Chondrocyte (in vitro differentiated cells): ENCODE results near the gene TXNDC16. TPM values are rescaled to one million over a fixed set of nuclear protein-coding genes. Genes with fewer than 3 reads are reported as not detected.

Experiments
- DNase-seq: peaks from one replicate; pipeline ENCODE4 v3.0.0; 2021; ENCODE audit warnings: mixed read lengths, low spot score
- H3K27ac Mint-ChIP-seq: one replicate; pipeline ENCODE4 v1.8.0; 2021; ENCODE audit warnings: mild to moderate bottlenecking, moderate library complexity, mixed read lengths; ENCODE audit not compliant: unreplicated experiment
- H3K27me3 Mint-ChIP-seq: 2 replicates; pipeline ENCODE4 v1.8.0; 2021; ENCODE audit warnings: low read depth, mixed read lengths
- H3K36me3 Mint-ChIP-seq: 2 replicates; pipeline ENCODE4 v1.8.0; 2021; ENCODE audit warnings: low read depth, mixed read lengths
- H3K4me1 Mint-ChIP-seq: 2 replicates; pipeline ENCODE4 v1.8.0; 2021; ENCODE audit warnings: low read depth, mild to moderate bottlenecking, mixed read lengths
- H3K4me3 Mint-ChIP-seq: one replicate; pipeline ENCODE4 v1.8.0; 2021; ENCODE audit warnings: mild to moderate bottlenecking, moderate library complexity, mixed read lengths; ENCODE audit not compliant: unreplicated experiment
- H3K9me3 Mint-ChIP-seq: 2 replicates; pipeline ENCODE4 v1.8.0; 2021; ENCODE audit warnings: low read depth, mixed read lengths
- CTCF ChIP-seq: fragments of 200-600 bp; sonication (generic); IDR thresholded peaks from 2 replicates; pipeline ENCODE4 v1.5.0; 2021; ENCODE audit warnings: antibody characterized with exemption, mild to moderate bottlenecking, moderate library complexity
- total RNA-seq: library from RNA; stranded (reverse); gene quantifications from 3 replicates; pipeline ENCODE4 v1.2.1, GENCODE V29; 2021

The TXNDC16 gene
- total RNA-seq, 1 donor from 2014 or later: 6.4 TPM

GRCh38 chr14:52395728-52396127 is 156.6 kb downstream of the TXNDC16 start:
- Mint-ChIP-seq H3K27ac (no peak overlapping the region), H3K4me3 (no peak overlapping the region), H3K9me3 (peaks cover 7% of the 10 kb centered on the region), H3K4me1 (peaks cover 24% of the 10 kb centered on the region), H3K36me3 (peaks cover 2% of the 10 kb centered on the region), H3K27me3 (no peaks in the 10 kb centered on the region)
- no peak for TF ChIP-seq CTCF
- DNase-seq: no peak

GRCh38 chr14:52391881-52392615 is 160.3 kb downstream of the TXNDC16 start:
- Mint-ChIP-seq H3K27me3 (peaks cover 2% of the 10 kb centered on the region), H3K4me3 (no peak overlapping the region), H3K27ac (no peak overlapping the region), H3K36me3 (peaks cover 4% of the 10 kb centered on the region), H3K9me3 (peaks cover 6% of the 10 kb centered on the region), H3K4me1 (peaks cover 12% of the 10 kb centered on the region)
- DNase-seq: no peak
- no peak for TF ChIP-seq CTCF

Other genes starting within 250 kb of the TXNDC16 start
- gene PTGER2, start 238.2 kb downstream of the TXNDC16 start, total RNA-seq: 1.7 to 3.8 TPM (median 2.5 TPM) in 3 replicates
- 0.99 to 2.6 TPM (median 1.6 TPM) in 3 replicates for gene GPR137C, start 331 bp upstream of the TXNDC16 start, total RNA-seq
- gene ERO1A, start 143.1 kb upstream of the TXNDC16 start, total RNA-seq: 43.9 to 59.1 TPM (median 58.7 TPM) in 3 replicates
- gene PSMC6, start 154.7 kb upstream of the TXNDC16 start, total RNA-seq: 58.2 to 76.9 TPM (median 66.4 TPM) in 3 replicates
- gene STYX, start 177.7 kb upstream of the TXNDC16 start, total RNA-seq: 17.3 to 21.0 TPM (median 20.9 TPM) in 3 replicates
- gene GNPNAT1, start 239.1 kb upstream of the TXNDC16 start, total RNA-seq: 45.9 to 51.0 TPM (median 48.4 TPM) in 3 replicates